ENCODE measurements around the gene NPAS3.

The NPAS3 gene

DNA sequence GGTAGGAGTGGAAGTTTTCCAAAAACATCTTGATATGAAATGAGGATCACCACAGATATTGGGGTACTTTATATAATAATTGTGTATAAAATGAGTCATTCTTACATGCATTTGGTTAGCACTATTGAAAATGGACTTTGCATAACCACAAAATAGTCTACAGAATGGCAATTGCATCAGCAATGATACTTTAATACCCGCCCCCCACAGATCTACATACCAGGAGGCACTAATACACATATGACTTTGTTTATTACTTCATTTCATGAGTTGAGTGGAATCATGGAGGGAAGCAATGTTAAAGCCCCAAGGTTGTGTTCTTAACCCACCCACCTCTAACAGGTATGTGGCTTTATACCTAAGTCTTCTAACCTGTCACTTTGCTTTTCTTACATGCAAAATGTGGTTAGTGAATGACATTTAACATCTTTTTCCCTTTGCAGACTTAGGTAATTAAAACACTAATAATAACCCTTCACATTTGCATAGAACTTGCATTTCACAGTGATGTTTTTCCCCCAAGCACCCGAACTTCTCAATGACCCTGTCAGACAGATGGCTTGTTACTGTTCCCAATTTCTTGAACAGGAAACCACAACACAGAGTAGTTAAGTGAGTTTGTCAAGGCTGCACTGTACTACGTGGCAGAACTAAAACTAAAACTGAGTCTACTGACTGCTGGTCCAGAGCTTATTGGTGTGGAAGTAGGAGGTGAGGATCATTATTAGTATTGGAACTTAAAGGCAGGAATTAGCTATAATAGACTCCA, 101.9 kb downstream of the NPAS3 start:
- CTCF ChIA-PET: no interaction called here

DNA sequence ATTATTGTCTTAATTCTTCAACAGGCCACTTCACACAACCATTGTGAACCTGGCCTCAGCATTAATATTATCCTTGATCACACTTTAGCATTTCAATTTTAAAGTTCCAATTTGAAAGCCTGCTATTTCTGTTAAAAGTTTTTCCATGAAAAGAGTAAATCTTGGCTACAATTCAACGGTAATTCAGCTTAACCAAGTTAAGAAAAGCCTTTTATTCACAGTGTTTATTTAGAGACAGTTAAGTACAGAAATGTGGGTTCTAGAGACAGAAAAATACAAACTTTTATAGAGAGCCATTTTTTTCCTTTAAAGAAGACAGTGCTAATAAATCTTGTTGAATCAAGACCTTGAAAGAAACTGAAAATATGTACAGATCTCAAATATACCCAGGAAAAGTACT, 103.9 kb downstream of the NPAS3 start:
- TF ChIP-seq, protein P1, sequence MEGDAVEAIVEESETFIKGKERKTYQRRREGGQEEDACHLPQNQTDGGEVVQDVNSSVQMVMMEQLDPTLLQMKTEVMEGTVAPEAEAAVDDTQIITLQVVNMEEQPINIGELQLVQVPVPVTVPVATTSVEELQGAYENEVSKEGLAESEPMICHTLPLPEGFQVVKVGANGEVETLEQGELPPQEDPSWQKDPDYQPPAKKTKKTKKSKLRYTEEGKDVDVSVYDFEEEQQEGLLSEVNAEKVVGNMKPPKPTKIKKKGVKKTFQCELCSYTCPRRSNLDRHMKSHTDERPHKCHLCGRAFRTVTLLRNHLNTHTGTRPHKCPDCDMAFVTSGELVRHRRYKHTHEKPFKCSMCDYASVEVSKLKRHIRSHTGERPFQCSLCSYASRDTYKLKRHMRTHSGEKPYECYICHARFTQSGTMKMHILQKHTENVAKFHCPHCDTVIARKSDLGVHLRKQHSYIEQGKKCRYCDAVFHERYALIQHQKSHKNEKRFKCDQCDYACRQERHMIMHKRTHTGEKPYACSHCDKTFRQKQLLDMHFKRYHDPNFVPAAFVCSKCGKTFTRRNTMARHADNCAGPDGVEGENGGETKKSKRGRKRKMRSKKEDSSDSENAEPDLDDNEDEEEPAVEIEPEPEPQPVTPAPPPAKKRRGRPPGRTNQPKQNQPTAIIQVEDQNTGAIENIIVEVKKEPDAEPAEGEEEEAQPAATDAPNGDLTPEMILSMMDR (IDR thresholded peaks at IDR 0.05; ENCODE audit: control extremely low read depth, extremely low read depth, low read depth, missing control alignments): no peak
- no peak for DNase-seq (ENCODE audit: extremely low spot score)
- CTCF ChIA-PET: no interaction called here
- POLR2A ChIA-PET: no interaction called here

More for the DNA sequence above, 101.9 kb downstream of the NPAS3 start:
- POLR2A ChIA-PET: no interaction called here
- DNase-seq (ENCODE audit: extremely low spot score): no peak
- TF ChIP-seq, protein P1 (IDR thresholded peaks at IDR 0.05; ENCODE audit: control extremely low read depth, extremely low read depth, low read depth, missing control alignments): no peak

DNA sequence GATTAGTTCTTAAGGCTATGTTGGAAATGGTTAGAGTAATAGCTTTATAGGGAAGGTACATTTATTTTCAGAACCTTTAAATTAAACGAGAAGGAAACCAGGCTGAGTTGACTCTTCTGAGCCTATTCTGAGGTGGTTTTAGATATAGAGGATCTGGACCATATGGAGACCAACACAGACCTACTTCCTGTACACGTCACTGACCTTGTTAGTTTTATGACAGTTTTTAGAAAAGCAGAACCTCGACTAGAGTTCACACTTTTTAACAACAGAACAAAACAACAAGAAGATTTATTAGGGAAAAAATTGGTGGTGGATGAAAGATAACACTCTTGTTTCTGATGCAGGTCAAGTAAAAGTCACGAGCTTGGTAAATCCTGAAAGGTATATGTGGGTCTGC, 107.1 kb downstream of the NPAS3 start:
- TF ChIP-seq, protein P1 (IDR thresholded peaks at IDR 0.05; ENCODE audit: control extremely low read depth, extremely low read depth, low read depth, missing control alignments): no peak
- CTCF ChIA-PET: interaction anchor here (2.4 kb wide), 1 partner anchor 9 kb away, joined by 11 read pairs; no protein-coding TSS in a partner anchor
- POLR2A ChIA-PET: no interaction called here
- DNase-seq (ENCODE audit: extremely low spot score): no peak

DNA sequence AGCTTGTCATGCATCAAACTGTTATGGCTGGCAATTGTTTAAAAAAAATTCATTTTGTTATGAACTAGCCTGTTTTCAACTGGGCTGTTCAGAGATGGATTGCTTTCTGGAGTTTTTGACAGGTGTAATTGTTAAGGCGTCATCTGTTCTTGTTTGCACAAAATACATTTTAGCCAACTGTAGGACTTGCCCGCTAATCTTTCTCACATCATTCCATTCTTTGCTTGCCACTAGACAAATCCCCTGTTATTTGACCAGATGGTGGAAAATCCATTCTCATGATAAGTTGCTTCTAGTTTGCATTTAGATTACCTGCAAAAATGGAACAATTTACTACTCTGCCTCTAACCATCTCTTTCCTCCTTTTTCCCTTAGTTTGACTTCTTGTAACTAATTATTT, 114.3 kb downstream of the NPAS3 start:
- DNase-seq (ENCODE audit: extremely low spot score): no peak
- POLR2A ChIA-PET: no interaction called here
- CTCF ChIA-PET: interaction anchor here (1.0 kb wide), 1 partner anchor 105 kb away, joined by 3 read pairs; no protein-coding TSS in a partner anchor
- TF ChIP-seq, protein P1 (IDR thresholded peaks at IDR 0.05; ENCODE audit: control extremely low read depth, extremely low read depth, low read depth, missing control alignments): no peak

DNA sequence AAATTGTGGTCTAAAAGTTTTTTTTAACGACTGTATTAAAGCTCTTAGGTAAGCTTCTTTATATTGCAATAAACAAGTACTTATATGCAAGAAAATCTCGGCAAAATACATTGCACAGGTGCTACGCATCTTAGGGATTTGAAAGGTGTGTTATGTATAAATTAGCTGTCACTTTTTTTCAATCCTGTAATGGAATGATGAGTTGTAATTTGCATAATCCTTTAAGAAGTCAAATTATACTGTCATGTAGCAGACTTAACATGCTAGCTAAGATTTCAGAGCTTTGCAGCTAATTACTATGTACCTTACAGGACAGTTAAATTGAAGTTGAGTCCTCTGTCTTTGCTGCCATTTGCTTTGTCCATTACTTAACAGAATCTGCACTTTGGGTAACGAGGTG, 117.5 kb downstream of the NPAS3 start:
- ChIA-PET POLR2A (no interaction called here), CTCF (no interaction called here)
- TF ChIP-seq, protein P1 (IDR thresholded peaks at IDR 0.05; ENCODE audit: control extremely low read depth, extremely low read depth, low read depth, missing control alignments): no peak
- no peak for DNase-seq (ENCODE audit: extremely low spot score)

DNA sequence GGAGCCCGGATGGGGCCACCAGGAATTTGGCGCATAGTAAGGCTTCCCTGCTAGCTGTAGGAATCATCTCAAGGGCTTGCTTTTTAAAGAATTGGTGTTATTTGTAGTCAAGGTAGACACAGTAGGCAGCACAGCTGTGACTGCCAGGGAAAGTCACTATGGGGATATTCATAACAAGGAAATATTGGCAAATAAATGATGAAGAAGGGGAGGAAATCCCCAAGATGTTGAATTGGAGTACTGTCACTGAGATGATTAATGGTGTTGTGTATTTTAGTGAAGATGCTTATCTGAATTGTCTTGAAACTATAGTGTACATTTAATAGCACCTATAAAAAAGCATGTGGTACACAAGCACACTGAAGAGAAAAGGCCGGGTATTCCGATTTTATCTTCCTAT, 118.9 kb downstream of the NPAS3 start:
- TF ChIP-seq, protein P1 (IDR thresholded peaks at IDR 0.05; ENCODE audit: control extremely low read depth, extremely low read depth, low read depth, missing control alignments): no peak
- ChIA-PET CTCF (no interaction called here), POLR2A (no interaction called here)
- no peak for DNase-seq (ENCODE audit: extremely low spot score)
